Endodermal cell (in vitro differentiated cells): ENCODE measurements around the gene RAB34. TPM values are rescaled to one million over a fixed set of nuclear protein-coding genes. Genes with fewer than 3 reads are reported as not detected.
A peak's percentile ranks its signal among the peaks of the same experiment; 100 is the strongest.

Experiments used
- DNase-seq: peaks from one replicate; pipeline ENCODE4 v3.0.0-alpha.2; 2017
- H3K27ac ChIP-seq: 2 replicates; pipeline ENCODE4 v1.5.1; 2013; ENCODE audit warnings: mild to moderate bottlenecking, low read depth, low read length, moderate library complexity
- H3K27me3 ChIP-seq: 2 replicates; pipeline ENCODE4 v1.6.1; 2013; ENCODE audit warnings: mild to moderate bottlenecking, low read length, moderate library complexity; ENCODE audit not compliant: insufficient read depth, control insufficient read depth, poor library complexity, severe bottlenecking
- H3K36me3 ChIP-seq: 2 replicates; pipeline ENCODE4 v1.7.0; 2013; ENCODE audit warnings: mild to moderate bottlenecking, low read length, moderate library complexity; ENCODE audit not compliant: control insufficient read depth, insufficient read depth
- H3K4me1 ChIP-seq: one replicate; pipeline ENCODE4 v1.7.0; 2013; ENCODE audit warnings: low read length; ENCODE audit not compliant: control insufficient read depth, insufficient read depth
- H3K4me3 ChIP-seq: 2 replicates; pipeline ENCODE4 v1.5.1; 2013; ENCODE audit warnings: mild to moderate bottlenecking, low read length, moderate library complexity
- H3K9ac ChIP-seq: 2 replicates; pipeline ENCODE4 v1.6.1; 2013; ENCODE audit warnings: mild to moderate bottlenecking, low read length, moderate library complexity; ENCODE audit not compliant: poor library complexity, severe bottlenecking; ENCODE audit errors: extremely low read depth
- H3K9me3 ChIP-seq: 2 replicates; pipeline ENCODE4 v1.6.1; 2013; ENCODE audit warnings: mild to moderate bottlenecking, low read length, moderate library complexity; ENCODE audit not compliant: control insufficient read depth
- H3K27ac Mint-ChIP-seq: 2 replicates; pipeline ENCODE4 v1.8.0; 2020; ENCODE audit warnings: mixed read lengths
- H3K27me3 Mint-ChIP-seq: 2 replicates; pipeline ENCODE4 v1.8.0; 2021; ENCODE audit warnings: mild to moderate bottlenecking, mixed read lengths; ENCODE audit not compliant: insufficient read depth
- H3K36me3 Mint-ChIP-seq: 2 replicates; pipeline ENCODE4 v1.8.0; 2020; ENCODE audit warnings: low read depth, mixed read lengths
- H3K4me1 Mint-ChIP-seq: 2 replicates; pipeline ENCODE4 v1.8.0; 2020; ENCODE audit warnings: mixed read lengths
- H3K4me3 Mint-ChIP-seq: 2 replicates; pipeline ENCODE4 v1.8.0; 2020; ENCODE audit warnings: mild to moderate bottlenecking, moderate library complexity, mixed read lengths
- H3K9me3 Mint-ChIP-seq: 2 replicates; pipeline ENCODE4 v1.8.0; 2020; ENCODE audit warnings: mild to moderate bottlenecking, mixed read lengths
- CTCF ChIP-seq: fragments of 200-600 bp; sonication (generic); conservative IDR thresholded peaks from 2 replicates; pipeline ENCODE4 v1.5.0; 2021; ENCODE audit warnings: antibody characterized with exemption, mild to moderate bottlenecking
- WGBS, 2 experiments: methylation state at CpG; one replicate each; pipeline versions ENCODE4 v1.1.5 to v1.1.7; 2013; ENCODE audit warnings: missing lambda C conversion rate in 2 of 2, mixed read lengths in 1 of 2; ENCODE audit not compliant: insufficient coverage in 1 of 2, insufficient read length in 1 of 2; 5-methylcytosine and 5-hydroxymethylcytosine counted together
- total RNA-seq, 2 donors: library from RNA; stranded (reverse); fragmentation: NEBNext Ultra II Directional in 1 of 2; extraction: Animal tissue kit (Norgen Biotek cat#: 25700) in 1 of 2; gene quantifications; 2 replicates in 1 of 2; 3 replicates in 1 of 2; pipeline ENCODE4 v1.2.1, GENCODE V29; 2021

RAB34 gene
- total RNA-seq, 2 donors from 2014 or later = 111 to 112 TPM

- Mint-ChIP-seq H3K9me3 (no peaks in the 10 kb centered on the region), H3K27ac (peak overlapping the region; percentile 99), H3K4me3 (peak overlapping the region; percentile 93), H3K27me3 (no peaks in the 10 kb centered on the region), H3K4me1 (peaks cover 9% of the 10 kb centered on the region), H3K36me3 (peaks cover 45% of the 10 kb centered on the region)
- H3K36me3 ChIP-seq = peaks cover 64% of the 10 kb centered on the region
- H3K9me3 ChIP-seq = no peaks in the 10 kb centered on the region
- peak overlapping the region; percentile 61 for H3K27ac ChIP-seq
- WGBS, 2 experiments = 89 to 92% methylated on average over 6 to 7 of the region's 7 CpGs
- TF ChIP-seq CTCF = no peak
- peak overlapping the region; percentile 100 for H3K9ac ChIP-seq
- no peak overlapping the region for H3K4me3 ChIP-seq
- DNase-seq = peak; percentile 65
- H3K27me3 ChIP-seq = no peaks in the 10 kb centered on the region
- peaks cover 12% of the 10 kb centered on the region for H3K4me1 ChIP-seq
These were observed 29.5 kb upstream of the RAB34 start for GRCh38 chr17:28747051-28747691.

- peak overlapping the region; percentile 99 for H3K27ac Mint-ChIP-seq
- H3K27ac ChIP-seq = peak overlapping the region; percentile 99
- no peaks in the 10 kb centered on the region for H3K27me3 Mint-ChIP-seq
- no peaks in the 10 kb centered on the region for H3K27me3 ChIP-seq
- peaks cover 42% of the 10 kb centered on the region for H3K36me3 Mint-ChIP-seq
- H3K4me1 ChIP-seq = peaks cover 12% of the 10 kb centered on the region
- H3K4me1 Mint-ChIP-seq = peaks cover 9% of the 10 kb centered on the region
- peak overlapping the region; percentile 100 for H3K9ac ChIP-seq
- DNase-seq = peak; percentile 72
- H3K9me3 Mint-ChIP-seq = no peaks in the 10 kb centered on the region
- peak overlapping the region; percentile 99 for H3K4me3 ChIP-seq
- 73 to 89% methylated on average over 1 to 5 of the region's 5 CpGs for WGBS, 2 experiments
- TF ChIP-seq CTCF = no peak
- peaks cover 59% of the 10 kb centered on the region for H3K36me3 ChIP-seq
- H3K9me3 ChIP-seq = no peaks in the 10 kb centered on the region
- peak overlapping the region; percentile 93 for H3K4me3 Mint-ChIP-seq
These were observed 29.0 kb upstream of the RAB34 start for GRCh38 chr17:28746611-28747050.

GRCh38 chr17:28745786-28746411 is 28.2 kb upstream of the RAB34 start:
- 69 to 79% methylated on average over 3 to 4 of the region's 4 CpGs for WGBS, 2 experiments
- no peaks in the 10 kb centered on the region for H3K9me3 Mint-ChIP-seq

More at GRCh38 chr17:28745786-28746411, 28.2 kb upstream of the RAB34 start:
- H3K9ac ChIP-seq = peak overlapping the region; percentile 100
- TF ChIP-seq CTCF = no peak
- DNase-seq = peak; percentile 80
- Mint-ChIP-seq H3K27me3 (no peaks in the 10 kb centered on the region), H3K36me3 (peaks cover 36% of the 10 kb centered on the region), H3K4me1 (peaks cover 9% of the 10 kb centered on the region), H3K4me3 (peak overlapping the region; percentile 93), H3K27ac (peak overlapping the region; percentile 99)
- peak overlapping the region; percentile 99 for H3K4me3 ChIP-seq
- H3K27me3 ChIP-seq = no peaks in the 10 kb centered on the region
- H3K36me3 ChIP-seq = peaks cover 52% of the 10 kb centered on the region
- H3K9me3 ChIP-seq = no peaks in the 10 kb centered on the region
- peak overlapping the region; percentile 99 for H3K27ac ChIP-seq
- peaks cover 12% of the 10 kb centered on the region for H3K4me1 ChIP-seq
